MCF 10A (cell line): Measurements from ENCODE around the gene CD1C. TPM values are rescaled to one million over a fixed set of nuclear protein-coding genes. Genes with fewer than 3 reads are reported as not detected.

Experiments used
- BruUV-seq: library from RNA; stranded (reverse); fragments of 400-500 nt; replicated peaks from 2 replicates; lab custom pipeline; 2021; lab: Mats Ljungman, UMichigan
- CTCF ChIA-PET: fragments of 300-600 bp; sonication (Branson Sonifier 250); formaldehyde crosslinking; extraction: SDS; loops from one replicate; lab custom pipeline; 2021; ENCODE audit warnings: antibody characterized with exemption, inconsistent platforms; lab: Yijun Ruan, JAX
- POLR2A ChIA-PET: fragments of 300-600, 350-650 bp; sonication (Branson Sonifier 250); formaldehyde crosslinking; extraction: SDS; loops from one replicate; lab custom pipeline; 2020; ENCODE audit warnings: antibody characterized with exemption, inconsistent platforms; lab: Yijun Ruan, JAX
- DNase-seq: peaks from one replicate; pipeline ENCODE4 v3.0.0-alpha.2; 2018; ENCODE audit not compliant: unreplicated experiment
- H3K27ac Mint-ChIP-seq: one replicate; pipeline ENCODE4 v1.8.0; 2022; ENCODE audit warnings: mild to moderate bottlenecking, low read depth, mixed read lengths; ENCODE audit not compliant: unreplicated experiment
- H3K27me3 Mint-ChIP-seq: one replicate; pipeline ENCODE4 v1.8.0; 2022; ENCODE audit warnings: mixed read lengths; ENCODE audit not compliant: insufficient read depth, unreplicated experiment
- H3K36me3 Mint-ChIP-seq: one replicate; pipeline ENCODE4 v1.8.0; 2022; ENCODE audit warnings: mild to moderate bottlenecking, moderate library complexity, mixed read lengths; ENCODE audit not compliant: insufficient read depth, unreplicated experiment
- H3K4me1 Mint-ChIP-seq: one replicate; pipeline ENCODE4 v1.8.0; 2022; ENCODE audit warnings: mixed read lengths; ENCODE audit not compliant: insufficient read depth, unreplicated experiment
- H3K4me3 Mint-ChIP-seq: one replicate; pipeline ENCODE4 v1.8.0; 2022; ENCODE audit warnings: mild to moderate bottlenecking, moderate library complexity, mixed read lengths; ENCODE audit not compliant: unreplicated experiment
- H3K9me3 Mint-ChIP-seq: one replicate; pipeline ENCODE4 v1.8.0; 2022; ENCODE audit warnings: mixed read lengths; ENCODE audit not compliant: unreplicated experiment
- intact Hi-C: fragments of 100-400 bp; cut with micrococcal nuclease; formaldehyde crosslinking; loops from 2 replicates; pipeline ENCODE4 v1.14.1; 2022
- total RNA-seq: library from RNA; stranded (reverse); gene quantifications from 2 replicates; pipeline ENCODE4 v1.2.3, GENCODE V29; 2022
- TF ChIP-seq, protein P1 (sequence below): fragments of 200-600 bp; IDR thresholded peaks from one replicate; pipeline ENCODE4 v1.8.0; 2022; ENCODE audit warnings: antibody characterized with exemption, mild to moderate bottlenecking; ENCODE audit not compliant: unreplicated experiment

The CD1C gene
- total RNA-seq, 1 experiment from 2014 or later = not detected

DNA sequence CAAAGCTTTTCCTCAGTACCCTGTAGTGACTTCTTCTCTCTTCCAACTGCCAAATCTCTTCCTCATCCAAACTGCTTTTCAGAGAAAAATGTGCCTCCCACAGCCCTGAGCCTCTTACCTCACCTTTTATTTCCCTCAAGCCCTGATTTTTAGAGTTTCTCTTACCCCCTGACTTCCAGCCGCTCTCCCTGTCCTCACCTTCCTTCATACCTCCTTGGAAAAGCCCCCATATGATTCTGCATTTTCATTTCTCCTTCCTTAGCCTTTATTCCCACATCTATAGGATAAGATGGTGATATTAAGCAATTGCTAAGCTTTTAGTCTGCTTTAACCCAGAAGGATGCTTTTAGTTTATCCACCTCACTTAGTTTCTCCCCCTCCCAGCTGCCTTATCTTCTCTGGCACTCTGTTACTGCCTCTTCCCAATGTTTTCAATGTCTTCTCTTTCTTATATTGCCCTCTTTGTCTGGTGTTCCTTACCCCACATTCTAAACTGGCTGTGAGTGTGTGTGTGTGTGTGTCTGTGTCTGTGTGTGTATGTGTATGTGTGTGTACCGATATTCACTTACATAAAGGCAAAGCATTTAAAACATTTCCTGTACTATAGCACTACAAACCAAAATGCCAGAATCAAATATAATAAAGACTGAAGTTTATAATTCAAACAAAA lies 41.9 kb downstream of the CD1C start, which contains the start of gene CD1B:
Gene CD1B, minus strand, starts transcription at position 51 of the 670 bp plus-strand sequence. CDS start 108 bp downstream, outside the sequence.
- ChIA-PET POLR2A (no interaction called here), CTCF (interaction anchor here (1.0 kb wide), 1 partner anchor 128 kb away, joined by 5 read pairs; no protein-coding TSS in a partner anchor)
- TF ChIP-seq, protein P1, sequence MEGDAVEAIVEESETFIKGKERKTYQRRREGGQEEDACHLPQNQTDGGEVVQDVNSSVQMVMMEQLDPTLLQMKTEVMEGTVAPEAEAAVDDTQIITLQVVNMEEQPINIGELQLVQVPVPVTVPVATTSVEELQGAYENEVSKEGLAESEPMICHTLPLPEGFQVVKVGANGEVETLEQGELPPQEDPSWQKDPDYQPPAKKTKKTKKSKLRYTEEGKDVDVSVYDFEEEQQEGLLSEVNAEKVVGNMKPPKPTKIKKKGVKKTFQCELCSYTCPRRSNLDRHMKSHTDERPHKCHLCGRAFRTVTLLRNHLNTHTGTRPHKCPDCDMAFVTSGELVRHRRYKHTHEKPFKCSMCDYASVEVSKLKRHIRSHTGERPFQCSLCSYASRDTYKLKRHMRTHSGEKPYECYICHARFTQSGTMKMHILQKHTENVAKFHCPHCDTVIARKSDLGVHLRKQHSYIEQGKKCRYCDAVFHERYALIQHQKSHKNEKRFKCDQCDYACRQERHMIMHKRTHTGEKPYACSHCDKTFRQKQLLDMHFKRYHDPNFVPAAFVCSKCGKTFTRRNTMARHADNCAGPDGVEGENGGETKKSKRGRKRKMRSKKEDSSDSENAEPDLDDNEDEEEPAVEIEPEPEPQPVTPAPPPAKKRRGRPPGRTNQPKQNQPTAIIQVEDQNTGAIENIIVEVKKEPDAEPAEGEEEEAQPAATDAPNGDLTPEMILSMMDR = no peak
- Mint-ChIP-seq H3K36me3 (no peaks in the 10 kb centered on the region), H3K4me1 (no peaks in the 10 kb centered on the region), H3K27me3 (peaks cover 11% of the 10 kb centered on the region), H3K9me3 (no peaks in the 10 kb centered on the region), H3K27ac (no peak within 1 kb of the TSS), H3K4me3 (no peak within 1 kb of the TSS)
- BruUV-seq = no TSS peak
- intact Hi-C loops = no loop called here
- DNase-seq = no peak

GRCh38 chr1:158333405-158334155 lies 43.9 kb downstream of the CD1C start:
- ChIA-PET POLR2A (no interaction called here), CTCF (interaction anchor here (0.6 to 1.0 kb wide), 4 partner anchors 16 to 1751 kb away, joined by 3 to 6 read pairs (median 3); no protein-coding TSS in a partner anchor)
- no TSS peak for BruUV-seq
- no peaks in the 10 kb centered on the region for H3K36me3 Mint-ChIP-seq
- no peaks in the 10 kb centered on the region for H3K9me3 Mint-ChIP-seq
- no peak overlapping the region for H3K27ac Mint-ChIP-seq
- peaks cover 14% of the 10 kb centered on the region for H3K27me3 Mint-ChIP-seq
- DNase-seq = no peak
- TF ChIP-seq, protein P1 = no peak
- no peak overlapping the region for H3K4me3 Mint-ChIP-seq
- no peaks in the 10 kb centered on the region for H3K4me1 Mint-ChIP-seq
- intact Hi-C loops = no loop called here

- no TSS peak for BruUV-seq
These were observed 44.9 kb downstream of the CD1C start for GRCh38 chr1:158334526-158335212.

More at GRCh38 chr1:158334526-158335212, 44.9 kb downstream of the CD1C start:
- TF ChIP-seq, protein P1 = no peak
- peaks cover 23% of the 10 kb centered on the region for H3K27me3 Mint-ChIP-seq
- no peaks in the 10 kb centered on the region for H3K4me1 Mint-ChIP-seq
- H3K9me3 Mint-ChIP-seq = no peaks in the 10 kb centered on the region
- no peak for DNase-seq
- intact Hi-C loops = no loop called here
- POLR2A ChIA-PET = no interaction called here
- H3K4me3 Mint-ChIP-seq = no peak overlapping the region
- no peak overlapping the region for H3K27ac Mint-ChIP-seq
- CTCF ChIA-PET = interaction anchor here (0.6 kb wide), 1 partner anchor 692 kb away, joined by 3 read pairs; no protein-coding TSS in a partner anchor
- H3K36me3 Mint-ChIP-seq = no peaks in the 10 kb centered on the region
